HG03066 (cell line): ENCODE measurements around the gene TRMO.

ENCODE experiments used
- ATAC-seq: cut with Tn5 transposase; IDR thresholded peaks from one replicate; pipeline ENCODE4 v1.9.1; 2021; ENCODE audit warnings: low read depth; ENCODE audit not compliant: unreplicated experiment

The TRMO gene

DNA sequence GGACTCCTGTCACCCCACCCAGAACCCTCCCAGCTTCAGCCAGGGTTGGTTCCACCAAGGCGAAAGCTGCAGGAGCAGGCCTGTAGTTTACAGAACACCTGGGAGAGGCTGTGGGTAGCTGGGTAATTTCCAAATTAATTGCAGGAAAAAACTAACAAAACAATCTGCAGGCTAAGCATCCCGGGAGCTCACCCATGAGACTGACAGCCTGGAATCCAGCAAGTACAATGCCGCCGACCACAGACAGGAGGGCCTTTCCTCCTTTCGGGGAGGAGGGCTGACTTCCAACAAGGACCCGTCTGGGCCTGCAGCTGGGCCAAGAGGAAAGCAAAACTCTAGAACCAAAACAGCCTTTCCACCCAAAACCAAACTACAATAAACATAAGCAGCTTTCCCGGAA, 59.0 kb downstream of the TRMO start:
- ATAC-seq = no peak

DNA sequence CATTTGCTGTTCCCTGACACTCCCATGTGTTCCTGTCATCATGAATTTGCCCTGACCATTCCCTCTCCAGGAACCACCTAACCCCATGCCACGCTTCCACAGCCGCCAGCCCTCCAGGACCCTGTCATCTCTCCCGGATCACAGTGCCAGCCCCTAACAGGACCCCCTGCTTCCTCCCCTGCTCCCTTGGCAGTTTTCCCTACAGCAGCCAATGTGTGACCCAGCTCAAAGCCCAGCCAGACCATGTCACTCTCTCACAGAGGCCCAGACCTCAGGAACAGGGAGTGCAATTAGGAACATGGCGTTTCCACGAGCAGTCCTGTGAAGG, 61.2 kb downstream of the TRMO start:
- ATAC-seq = no peak

DNA sequence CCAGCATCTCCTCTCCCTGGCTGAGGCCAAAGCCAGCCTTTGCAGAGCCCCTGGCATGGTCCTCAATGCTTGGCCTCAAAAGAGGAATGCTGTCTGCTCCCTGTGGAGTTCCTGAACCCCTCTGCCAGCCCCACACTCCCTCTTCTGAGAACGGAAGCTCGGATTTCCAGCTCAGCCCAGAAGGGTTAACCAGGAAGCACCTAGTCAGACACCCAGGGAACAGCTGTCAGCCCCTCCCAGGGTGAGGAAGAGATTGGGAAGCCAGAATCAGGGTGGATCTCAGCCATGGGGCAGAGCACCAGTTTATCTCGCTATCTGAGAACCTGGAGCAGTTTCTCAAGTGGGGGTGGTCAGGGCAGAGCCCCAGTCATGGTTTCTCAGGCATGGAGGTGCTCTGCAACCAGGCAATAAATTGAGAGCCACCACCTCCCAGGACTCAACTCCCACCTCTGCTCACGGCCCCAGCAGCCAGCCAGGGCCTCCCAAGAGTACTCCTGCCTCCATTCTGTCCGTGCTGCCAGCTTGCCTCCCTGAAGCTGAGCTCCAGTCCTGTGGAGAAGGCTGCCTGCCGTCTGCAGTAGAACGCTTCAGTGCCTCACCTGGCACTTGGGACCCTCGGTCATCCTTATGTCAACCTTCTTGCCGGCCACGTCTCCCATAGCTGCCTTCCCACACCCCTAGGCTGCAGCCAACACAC, 61.7 kb downstream of the TRMO start:
- ATAC-seq = no peak

DNA sequence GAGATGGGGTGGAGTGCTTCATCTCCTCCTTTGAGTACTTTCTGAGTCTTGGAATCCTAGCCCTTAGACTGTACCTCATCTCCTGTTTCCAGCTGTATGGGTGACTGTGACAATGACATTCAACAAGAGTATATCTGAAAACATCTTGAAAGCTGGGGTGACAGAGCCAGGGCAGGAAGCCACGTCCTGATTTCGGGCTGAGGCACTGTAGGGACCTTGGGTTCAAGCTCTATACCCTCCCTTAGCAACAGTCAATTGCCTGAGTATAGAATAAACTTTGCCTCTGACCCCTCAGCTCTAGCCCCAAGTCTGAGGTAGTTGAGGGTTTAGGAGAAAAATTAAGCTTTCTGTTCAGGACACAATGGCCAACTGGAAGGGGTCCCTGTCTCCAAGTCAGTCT, 63.0 kb downstream of the TRMO start:
- no peak for ATAC-seq

DNA sequence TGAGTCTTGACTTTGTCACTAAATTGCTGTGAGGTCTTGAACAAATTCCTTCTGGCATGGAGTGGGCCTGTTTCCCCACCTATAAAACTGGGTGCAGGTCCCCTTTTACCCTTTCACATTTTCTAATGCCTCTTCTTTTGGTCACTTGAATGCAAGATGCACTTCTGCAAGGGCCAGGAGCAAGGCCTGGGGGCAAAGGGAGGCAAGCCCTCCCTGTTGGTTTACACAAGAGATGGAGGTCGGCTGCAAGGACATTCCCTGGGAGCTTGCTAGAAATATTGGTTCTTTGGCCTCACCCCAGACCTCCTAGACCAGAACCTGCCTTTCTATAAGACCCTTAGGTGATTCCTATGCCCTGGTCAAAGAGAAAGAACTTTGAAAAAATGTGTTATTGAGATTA, 63.5 kb downstream of the TRMO start:
- ATAC-seq = no peak

DNA sequence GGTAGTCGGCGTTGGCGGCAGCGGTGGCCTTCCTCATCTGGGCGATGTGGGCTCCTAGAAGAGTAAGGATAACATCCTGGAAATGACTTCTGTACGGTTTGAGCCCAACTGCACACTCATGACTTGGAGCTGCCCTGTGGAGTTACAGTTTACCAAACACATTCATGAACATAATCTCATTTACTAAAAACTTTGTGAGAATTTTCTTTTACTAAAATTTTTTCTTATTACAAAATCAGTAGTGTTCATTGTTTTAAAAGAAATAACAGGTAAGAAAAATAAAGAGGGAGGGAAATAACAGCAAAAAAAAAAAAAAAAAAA, 63.9 kb downstream of the TRMO start:
- ATAC-seq = no peak

DNA sequence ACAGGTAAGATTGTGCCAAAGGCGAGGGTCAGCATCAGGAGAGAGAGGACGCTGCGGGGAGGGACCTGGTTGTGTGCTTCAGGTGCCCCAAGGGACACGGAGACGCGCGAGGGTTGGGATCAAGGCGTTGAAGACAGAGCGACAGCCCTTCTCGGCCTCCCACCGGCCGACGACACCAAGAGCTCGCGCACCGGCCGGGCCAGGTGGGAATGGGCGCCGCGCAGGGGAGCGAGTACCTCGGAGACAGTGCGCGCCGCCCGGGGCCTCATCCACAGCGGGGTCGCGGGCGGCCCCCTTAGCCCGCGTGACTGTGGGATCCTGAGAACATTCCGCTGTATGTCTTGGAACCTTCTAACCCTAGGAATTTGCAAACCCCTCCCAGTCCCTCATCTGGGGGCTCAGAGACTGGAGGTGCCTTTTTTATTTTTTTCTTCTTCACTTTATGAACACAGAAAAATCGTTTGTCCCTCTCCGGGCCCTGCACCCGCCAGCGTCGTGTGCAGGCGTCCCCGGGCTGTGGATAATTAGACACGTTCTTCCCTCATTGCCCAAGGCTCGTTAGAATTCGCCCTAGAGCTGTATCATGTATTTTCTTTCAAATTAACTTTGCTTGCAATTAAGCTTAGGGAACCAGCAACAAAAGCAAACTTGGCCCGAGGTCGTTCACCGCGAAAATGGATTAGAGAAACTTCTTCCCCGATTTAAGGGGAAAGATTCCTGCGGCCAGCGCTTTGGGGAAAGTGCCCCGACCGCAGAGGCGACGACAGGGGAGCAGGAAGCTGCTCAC, 64.5 kb downstream of the TRMO start:
- ATAC-seq = no peak

DNA sequence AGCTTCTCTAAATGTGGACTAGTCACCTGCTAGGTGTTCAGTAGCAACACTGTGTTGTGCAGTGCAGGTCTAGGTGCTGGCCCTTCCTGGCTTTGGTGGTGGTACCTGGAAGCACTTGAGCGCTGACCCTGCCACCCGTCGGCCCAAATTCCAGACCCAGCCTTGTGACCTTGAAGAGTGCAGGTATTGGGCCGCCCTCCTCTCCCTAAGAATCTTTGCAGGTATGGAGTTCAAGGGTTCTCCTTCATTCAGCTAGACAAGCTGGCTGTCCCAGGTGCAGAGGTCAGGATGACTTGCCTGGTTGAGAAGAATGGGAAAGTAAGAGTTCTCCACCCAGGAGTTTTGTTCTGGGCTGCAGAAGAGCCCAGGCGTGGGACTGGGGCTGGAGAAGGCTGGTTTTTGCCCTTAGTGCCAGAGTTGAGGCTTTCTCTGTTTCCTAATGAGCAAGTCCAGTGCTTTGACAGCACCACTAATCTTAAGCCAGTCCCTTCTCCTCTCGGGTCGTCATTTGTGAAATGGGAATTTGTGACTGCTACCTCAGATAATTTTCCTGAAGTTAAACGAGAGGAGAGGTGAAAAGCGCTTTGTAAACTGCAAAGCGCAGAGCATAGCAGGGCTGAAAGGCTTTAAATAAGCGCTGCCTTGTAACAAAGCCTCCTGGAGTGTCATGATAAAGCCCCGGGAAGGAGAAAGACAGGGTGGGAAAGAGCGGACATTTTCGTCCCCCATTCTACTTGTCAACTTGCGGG, 65.3 kb downstream of the TRMO start:
- no peak for ATAC-seq

DNA sequence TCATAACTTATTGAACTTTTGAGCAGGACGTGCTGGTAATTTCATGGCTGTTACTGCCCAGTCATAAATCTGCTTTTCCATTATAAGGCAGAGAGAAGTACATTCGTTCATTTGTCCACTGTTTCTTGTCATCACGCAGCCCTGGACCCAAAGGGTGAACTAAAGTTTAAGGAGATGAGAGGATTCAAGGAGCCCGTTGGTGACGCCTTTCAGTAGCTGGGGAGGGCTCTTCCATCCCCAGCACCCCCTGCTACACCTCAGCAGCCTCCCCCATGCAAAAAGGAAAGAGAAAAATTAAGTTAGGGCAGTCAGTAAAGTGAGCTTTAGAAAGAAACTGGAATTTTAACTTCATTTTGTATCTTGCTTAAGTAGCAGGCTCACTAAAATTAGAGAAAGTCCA, 66.4 kb downstream of the TRMO start:
- no peak for ATAC-seq

DNA sequence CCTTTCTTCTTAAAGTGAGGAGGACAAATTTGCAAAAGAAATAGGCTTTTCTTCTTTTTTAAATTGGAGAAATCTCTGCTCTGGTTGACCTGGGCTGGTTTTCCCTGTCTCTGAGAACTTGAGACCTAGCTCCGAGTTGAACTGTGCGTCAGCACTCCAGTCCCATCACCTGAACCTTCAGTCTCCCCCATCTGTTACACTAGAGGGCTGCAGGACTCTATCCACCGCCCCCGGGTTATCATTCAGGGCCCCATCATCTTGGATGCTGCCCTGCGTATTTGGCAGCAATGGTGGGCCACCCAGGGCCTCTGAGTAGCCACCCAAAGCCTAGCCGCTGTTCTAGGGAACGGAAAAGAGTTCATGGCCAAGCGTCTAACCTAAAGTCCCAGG, 66.8 kb downstream of the TRMO start:
- ATAC-seq = no peak

DNA sequence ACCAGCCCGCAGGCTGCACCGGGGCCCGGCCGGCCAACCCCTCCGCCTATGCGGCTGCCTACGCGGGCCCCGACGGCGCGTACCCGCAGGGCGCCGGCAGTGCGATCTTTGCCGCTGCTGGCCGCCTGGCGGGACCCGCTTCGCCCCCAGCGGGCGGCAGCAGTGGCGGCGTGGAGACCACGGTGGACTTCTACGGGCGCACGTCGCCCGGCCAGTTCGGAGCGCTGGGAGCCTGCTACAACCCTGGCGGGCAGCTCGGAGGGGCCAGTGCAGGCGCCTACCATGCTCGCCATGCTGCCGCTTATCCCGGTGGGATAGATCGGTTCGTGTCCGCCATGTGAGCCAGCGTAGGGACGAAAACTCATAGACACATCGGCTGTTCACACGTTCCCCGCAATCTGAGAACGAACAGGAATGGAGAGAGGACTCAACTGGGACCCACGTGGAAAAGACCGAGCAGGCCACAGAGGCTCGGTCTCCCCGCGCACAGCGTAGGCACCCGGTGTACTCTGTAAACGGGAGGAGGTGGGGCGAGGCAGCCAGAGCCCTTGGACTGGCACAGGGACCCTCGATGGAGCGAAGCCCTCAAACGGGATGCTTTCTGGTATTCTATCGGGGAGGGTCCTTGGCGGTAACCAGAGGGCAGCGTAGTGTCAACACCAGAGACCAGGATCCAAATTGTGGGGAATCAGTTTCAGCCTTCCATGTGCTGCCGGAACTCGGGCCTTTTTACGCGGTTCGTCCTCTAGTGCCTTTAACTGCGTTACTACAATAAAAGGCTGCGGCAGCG, 67.4 kb downstream of the TRMO start:
- no peak for ATAC-seq
